CD4-positive, alpha-beta memory T cell (primary cell): ENCODE data around the gene USF1. TPM values are rescaled to one million over a fixed set of nuclear protein-coding genes. Genes with fewer than 3 reads are reported as not detected.

Experiments
- polyA plus RNA-seq, 2 donors: library from polyadenylated mRNA; unstranded; fragments of 300-500 nt; fragmentation: Illumina TruSeq; gene quantifications; one replicate each; pipeline ENCODE4 v1.2.3, GENCODE V29; 2021
- total RNA-seq, 2 experiments: library from RNA; stranded (reverse); gene quantifications; one replicate each; pipeline ENCODE4 v1.2.3, GENCODE V29; 2021

USF1 gene
- total and polyA plus RNA-seq, 4 experiments from 2014 or later: 1.4 to 102 (median 53.6) TPM

Other genes starting within 250 kb of the USF1 start
- 100 to 1,000 TPM; 131 to 136 TPM for gene LY9, start 249.8 kb downstream of the USF1 start, total RNA-seq
- gene LY9, start 249.8 kb downstream of the USF1 start, polyA plus RNA-seq: 100 to 1,000 TPM; 163 to 211 TPM
- gene CD244, start 183.1 kb downstream of the USF1 start, total RNA-seq: not detected
- under 1 TPM; 0.93 to 0.95 TPM for gene CD244, start 183.1 kb downstream of the USF1 start, polyA plus RNA-seq
- not detected for gene ITLN1, start 160.8 kb downstream of the USF1 start, total RNA-seq
- gene ITLN1, start 160.8 kb downstream of the USF1 start, polyA plus RNA-seq: not detected
- not detected for gene ITLN2, start 91.2 kb downstream of the USF1 start, total RNA-seq
- gene ITLN2, start 91.2 kb downstream of the USF1 start, polyA plus RNA-seq: not detected
- gene F11R, start 24.8 kb downstream of the USF1 start, total RNA-seq: 10 to 100 TPM; 19.3 to 27.1 TPM
- 10 to 100 TPM; 15.9 to 33.2 TPM for gene F11R, start 24.8 kb downstream of the USF1 start, polyA plus RNA-seq
- gene TSTD1, start 7.0 kb downstream of the USF1 start, total RNA-seq: 10 to 100 TPM; 92.0 to 93.1 TPM
- gene TSTD1, start 7.0 kb downstream of the USF1 start, polyA plus RNA-seq: 100 to 1,000 TPM; 264 to 411 TPM
- 100 to 1,000 TPM; 222 to 226 TPM for gene ARHGAP30, start 23.9 kb upstream of the USF1 start, total RNA-seq
- 100 to 1,000 TPM in 1 of 2 donors, 10 to 100 TPM in 1; 63.4 to 213 TPM for gene ARHGAP30, start 23.9 kb upstream of the USF1 start, polyA plus RNA-seq
- not detected for gene NECTIN4, start 43.6 kb upstream of the USF1 start, total RNA-seq
- not detected for gene NECTIN4, start 43.6 kb upstream of the USF1 start, polyA plus RNA-seq
- under 1 TPM; 0.52 to 0.53 TPM for gene KLHDC9, start 52.4 kb upstream of the USF1 start, total RNA-seq
- gene KLHDC9, start 52.4 kb upstream of the USF1 start, polyA plus RNA-seq: 1 to 10 TPM in 1 of 2 donors, under 1 TPM in 1; 0.68 to 2.4 TPM
- 10 to 100 TPM; 40.8 to 41.0 TPM for gene PFDN2, start 72.1 kb upstream of the USF1 start, total RNA-seq
- gene PFDN2, start 72.1 kb upstream of the USF1 start, polyA plus RNA-seq: 10 to 100 TPM; 70.9 to 89.1 TPM
- gene NIT1, start 72.1 kb upstream of the USF1 start, total RNA-seq: 10 to 100 TPM; 49.0 to 50.5 TPM
- 10 to 100 TPM; 17.5 to 21.4 TPM for gene NIT1, start 72.1 kb upstream of the USF1 start, polyA plus RNA-seq
- 10 to 100 TPM; 39.1 to 41.4 TPM for gene DEDD, start 86.7 kb upstream of the USF1 start, total RNA-seq
- 10 to 100 TPM; 40.7 to 42.0 TPM for gene DEDD, start 86.7 kb upstream of the USF1 start, polyA plus RNA-seq
- 10 to 100 TPM; 87.2 to 87.4 TPM for gene UFC1, start 108.0 kb upstream of the USF1 start, total RNA-seq
- 100 to 1,000 TPM; 146 to 176 TPM for gene UFC1, start 108.0 kb upstream of the USF1 start, polyA plus RNA-seq
- 10 to 100 TPM; 62.0 to 63.6 TPM for gene USP21, start 113.5 kb upstream of the USF1 start, total RNA-seq
- gene USP21, start 113.5 kb upstream of the USF1 start, polyA plus RNA-seq: 10 to 100 TPM; 15.5 to 30.6 TPM
- 10 to 100 TPM; 59.4 to 69.8 TPM for gene PPOX, start 120.4 kb upstream of the USF1 start, total RNA-seq
- 10 to 100 TPM; 16.3 to 25.7 TPM for gene PPOX, start 120.4 kb upstream of the USF1 start, polyA plus RNA-seq
- 10 to 100 TPM; 64.6 to 71.5 TPM for gene B4GALT3, start 131.5 kb upstream of the USF1 start, total RNA-seq
- 10 to 100 TPM; 55.9 to 60.5 TPM for gene B4GALT3, start 131.5 kb upstream of the USF1 start, polyA plus RNA-seq
- 1 to 10 TPM; 1.4 to 2.4 TPM for gene ADAMTS4, start 153.1 kb upstream of the USF1 start, total RNA-seq
- under 1 TPM in 1 of 2 donors, not detected in 1; 0.07 TPM for gene ADAMTS4, start 153.1 kb upstream of the USF1 start, polyA plus RNA-seq
- 100 to 1,000 TPM in 1 of 2 experiments, 10 to 100 TPM in 1; 89.9 to 100 TPM for gene NDUFS2, start 156.4 kb upstream of the USF1 start, total RNA-seq
- 100 to 1,000 TPM in 1 of 2 donors, 10 to 100 TPM in 1; 90.1 to 112 TPM for gene NDUFS2, start 156.4 kb upstream of the USF1 start, polyA plus RNA-seq
- 10 to 100 TPM in 1 of 2 experiments, 1 to 10 TPM in 1; 9.9 to 10.5 TPM for gene FCER1G, start 169.3 kb upstream of the USF1 start, total RNA-seq
- 1 to 10 TPM; 2.1 to 2.8 TPM for gene FCER1G, start 169.3 kb upstream of the USF1 start, polyA plus RNA-seq
- gene APOA2, start 177.7 kb upstream of the USF1 start, total RNA-seq: not detected
- not detected for gene APOA2, start 177.7 kb upstream of the USF1 start, polyA plus RNA-seq
- gene TOMM40L, start 180.1 kb upstream of the USF1 start, total RNA-seq: 1 to 10 TPM; 8.2 to 8.8 TPM
- gene TOMM40L, start 180.1 kb upstream of the USF1 start, polyA plus RNA-seq: 1 to 10 TPM; 2.9 to 6.9 TPM
- not detected for gene NR1I3, start 192.2 kb upstream of the USF1 start, total RNA-seq
- gene NR1I3, start 192.2 kb upstream of the USF1 start, polyA plus RNA-seq: under 1 TPM in 1 of 2 donors, not detected in 1; 0.13 TPM
- not detected for gene PCP4L1, start 212.8 kb upstream of the USF1 start, total RNA-seq
- gene PCP4L1, start 212.8 kb upstream of the USF1 start, polyA plus RNA-seq: not detected